ENCODE data around the gene MB21D2. TPM values are rescaled to one million over a fixed set of nuclear protein-coding genes. Genes with fewer than 3 reads are reported as not detected.

Gene MB21D2
- total RNA-seq, 1 experiment from 2014 or later, result 54.1 TPM

DNA sequence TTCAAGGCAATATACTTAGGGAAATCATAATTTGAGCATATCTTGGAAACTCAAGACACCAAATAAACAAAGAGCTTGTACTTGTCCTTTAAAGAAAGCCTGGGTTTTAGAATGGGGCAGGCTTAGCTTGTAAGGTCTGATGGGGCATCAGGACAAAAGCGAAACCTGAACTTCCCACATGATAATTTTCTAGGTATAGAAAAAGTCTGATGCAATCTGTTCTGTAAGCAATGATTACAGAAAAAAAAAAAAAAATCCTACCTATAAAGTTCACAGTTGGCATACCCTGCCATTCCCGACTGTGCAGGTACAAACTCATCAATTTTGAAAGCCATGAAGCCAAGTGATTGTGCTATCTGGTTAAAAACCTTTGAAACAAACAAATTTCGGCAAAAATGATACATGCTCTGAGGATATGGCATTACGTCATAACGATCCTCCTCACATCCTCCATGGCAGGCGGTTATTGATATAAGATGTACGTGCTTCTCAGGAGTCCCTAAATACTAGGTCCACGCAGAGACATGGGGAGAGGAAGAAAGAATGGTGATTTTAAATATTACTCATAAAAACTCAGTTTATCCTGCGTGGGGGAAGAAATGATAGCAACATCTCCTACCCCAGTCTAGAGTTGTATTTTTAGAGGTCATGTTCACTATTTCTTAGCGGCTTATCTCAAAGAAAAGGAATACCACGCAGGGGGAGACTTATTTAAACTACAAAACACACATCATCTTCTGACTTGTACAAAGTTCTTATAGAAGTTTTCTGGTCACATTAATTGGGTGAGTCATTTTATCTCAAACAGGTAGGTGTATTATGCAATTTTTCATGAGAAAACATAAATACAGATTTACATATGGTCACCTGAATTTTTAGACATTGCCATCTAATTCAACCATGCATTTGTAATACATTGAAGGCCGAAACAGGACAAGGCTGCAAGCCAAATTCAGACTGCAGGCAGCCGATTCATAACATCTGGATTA, 27.0 kb downstream of the MB21D2 start:
- no peak for DNase-seq (ENCODE audit: low read depth)

DNA sequence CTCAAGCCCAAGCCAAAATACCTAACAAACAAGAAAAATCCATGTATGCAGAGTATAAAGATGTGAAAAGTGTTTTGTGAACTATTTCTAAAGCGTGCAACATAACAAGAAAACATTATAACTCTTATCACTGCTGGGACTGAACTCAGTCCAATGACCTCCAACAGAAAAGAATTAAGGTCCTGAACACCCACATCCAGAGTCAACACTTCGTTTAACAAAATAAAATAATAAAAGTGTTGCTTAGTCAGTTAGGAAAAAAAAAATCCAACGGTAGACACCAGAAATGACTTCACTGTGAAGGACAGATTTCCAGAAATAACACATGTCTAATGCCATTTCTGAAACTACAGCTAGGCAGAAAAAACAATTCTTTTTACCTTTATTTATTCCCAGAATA, 28.0 kb downstream of the MB21D2 start:
- no peak for DNase-seq (ENCODE audit: low read depth)

DNA sequence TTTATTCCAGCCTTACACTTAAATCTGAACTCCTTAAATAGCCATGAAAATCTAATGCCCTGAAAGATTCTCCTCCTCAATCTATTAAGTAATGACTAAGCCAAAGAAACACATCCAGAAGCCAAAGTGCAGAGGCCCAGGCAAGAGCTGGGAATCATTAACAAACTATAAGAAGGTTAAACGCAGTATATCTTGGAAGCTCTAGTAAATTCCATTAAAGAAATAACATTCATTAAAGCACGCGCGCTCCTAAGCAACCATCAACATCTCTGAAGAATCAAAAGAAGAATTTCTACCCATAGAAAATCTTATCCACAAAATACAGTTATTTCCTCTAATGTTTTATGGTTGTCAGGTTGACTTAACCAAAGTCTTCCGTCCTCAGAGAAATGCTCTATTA, 29.5 kb downstream of the MB21D2 start:
- DNase-seq (ENCODE audit: low read depth), result no peak

DNA sequence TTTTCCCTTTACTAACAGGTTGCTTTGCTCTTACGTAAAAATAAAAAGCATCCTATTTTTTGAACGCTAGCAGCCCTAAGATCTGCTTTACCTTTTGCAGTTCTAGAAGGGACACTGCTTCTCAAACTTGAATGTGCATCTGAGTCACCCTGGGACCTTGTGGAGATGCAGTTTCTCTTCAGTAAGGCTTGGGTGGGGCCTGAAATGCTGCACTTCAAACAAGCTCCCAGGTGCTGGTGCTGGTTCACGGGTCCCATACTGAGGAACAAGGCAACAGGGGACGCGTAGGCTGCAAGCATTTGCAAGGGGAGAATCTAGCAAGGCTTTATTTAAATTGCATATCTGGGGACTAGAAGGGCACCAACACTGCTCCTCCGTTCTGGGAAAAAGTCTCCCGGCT, 30.0 kb downstream of the MB21D2 start:
- DNase-seq (ENCODE audit: low read depth), result peak; percentile 71

DNA sequence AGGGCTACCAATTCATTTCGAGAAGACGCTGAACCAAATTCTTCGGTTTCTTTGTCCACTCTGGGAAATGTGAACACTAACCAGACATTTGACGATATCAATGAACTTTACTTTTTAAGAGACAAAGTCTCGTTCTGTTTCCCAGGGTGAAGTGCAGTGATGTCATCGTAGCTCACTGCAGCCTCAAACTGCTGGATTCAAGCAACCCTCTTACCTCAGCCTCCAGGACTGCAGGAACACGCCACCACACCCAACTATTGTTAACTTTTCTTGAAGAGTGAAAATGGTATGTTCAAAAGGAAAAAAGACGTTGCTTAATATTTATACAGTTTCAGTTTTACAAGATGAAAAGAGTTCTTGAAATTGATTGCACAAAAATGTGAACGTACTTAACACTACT, 30.6 kb downstream of the MB21D2 start:
- peak; percentile 95 for DNase-seq (ENCODE audit: low read depth)

DNA sequence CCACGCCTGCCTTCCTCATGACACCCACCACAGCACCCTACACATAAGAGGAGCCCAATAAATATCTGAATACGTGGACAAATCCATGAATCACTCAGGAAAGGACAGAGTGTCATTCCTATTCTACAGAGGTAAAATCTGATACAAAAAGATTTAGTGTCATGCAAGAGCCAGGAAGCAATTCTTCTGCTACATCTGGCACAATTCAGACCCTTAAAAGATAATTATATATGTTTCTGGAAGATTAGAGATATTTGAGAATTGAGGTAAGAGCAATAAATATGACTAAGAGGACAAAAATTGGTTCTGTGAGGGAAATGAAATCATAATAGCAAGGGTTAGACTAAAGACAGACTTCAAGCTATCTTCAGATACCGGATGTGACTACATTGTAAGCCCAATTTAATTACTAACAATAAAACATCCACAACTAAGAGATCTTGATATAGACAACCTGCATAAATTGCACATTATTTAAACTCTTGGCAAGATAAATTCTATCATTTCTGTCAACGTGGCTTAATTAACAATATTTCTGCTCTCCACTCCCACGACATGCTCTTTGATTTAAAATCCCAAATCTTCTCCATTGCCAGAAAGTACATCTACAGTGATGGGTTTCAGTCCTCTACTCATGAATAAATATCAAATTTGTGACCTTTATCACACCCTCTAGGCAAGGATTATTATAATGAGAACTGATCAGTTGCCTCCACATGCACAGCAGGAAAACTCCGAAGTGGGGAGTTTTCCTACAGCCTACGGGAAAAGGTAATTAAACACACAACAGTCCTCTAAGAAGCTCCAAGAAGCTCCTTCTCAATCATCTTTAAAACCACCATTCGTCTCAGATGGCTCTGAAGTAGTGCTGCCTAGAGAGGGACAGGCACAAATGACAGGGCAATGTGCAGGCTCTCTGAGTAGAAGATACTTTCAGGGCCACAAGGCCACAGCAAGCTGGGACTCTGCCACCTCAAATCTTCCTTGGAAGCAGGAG, 32.6 kb downstream of the MB21D2 start:
- DNase-seq (ENCODE audit: low read depth), result peak; percentile 69

DNA sequence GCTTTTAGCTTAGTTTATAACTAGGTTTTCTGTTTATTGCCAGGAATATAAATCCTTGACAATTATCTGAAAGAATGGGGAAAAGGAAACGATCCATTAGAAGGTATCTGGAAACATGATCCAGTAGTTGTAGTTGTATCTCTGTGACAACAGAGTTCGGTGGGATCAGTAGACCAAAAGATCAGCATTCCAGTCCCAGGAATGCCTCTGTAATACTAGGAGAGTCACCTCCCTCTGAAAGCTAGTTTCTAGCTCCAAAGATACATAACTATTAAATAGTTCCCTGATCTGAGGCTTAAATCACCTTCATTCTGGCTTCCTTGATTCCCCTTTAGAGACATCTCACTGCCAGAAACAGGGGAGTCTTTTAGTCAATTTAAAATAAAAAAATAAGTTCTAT, 34.1 kb downstream of the MB21D2 start:
- DNase-seq (ENCODE audit: low read depth), result peak; percentile 55

DNA sequence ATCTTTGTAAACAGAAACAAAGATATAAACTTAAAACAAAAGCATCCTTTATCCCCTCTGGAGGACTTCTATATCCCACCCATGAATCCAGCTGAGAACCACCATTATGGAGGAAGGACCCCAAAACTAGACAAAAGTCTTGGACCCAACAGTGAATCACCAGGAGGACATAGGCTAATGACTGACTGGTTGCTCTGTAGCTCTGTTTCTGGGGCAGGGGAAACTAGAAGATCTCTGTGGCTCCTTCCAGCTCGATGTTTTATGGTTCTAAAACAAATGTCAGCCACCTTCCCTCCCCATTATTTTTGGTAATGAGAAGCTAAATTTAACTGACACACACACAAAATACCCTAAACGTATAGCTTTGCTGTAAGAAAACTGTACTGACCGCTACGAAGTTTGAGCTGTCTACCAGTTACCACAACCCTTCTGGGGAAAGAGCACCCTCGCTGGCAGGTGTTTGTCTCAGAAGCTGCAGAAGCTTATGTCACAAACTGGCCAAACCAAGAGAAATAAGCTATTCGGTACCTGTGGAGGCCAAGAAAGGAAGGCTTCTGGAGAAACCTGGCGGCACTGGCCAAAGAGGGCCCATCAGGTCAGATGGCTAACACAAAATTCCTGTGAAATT, 36.4 kb downstream of the MB21D2 start:
- no peak for DNase-seq (ENCODE audit: low read depth)

DNA sequence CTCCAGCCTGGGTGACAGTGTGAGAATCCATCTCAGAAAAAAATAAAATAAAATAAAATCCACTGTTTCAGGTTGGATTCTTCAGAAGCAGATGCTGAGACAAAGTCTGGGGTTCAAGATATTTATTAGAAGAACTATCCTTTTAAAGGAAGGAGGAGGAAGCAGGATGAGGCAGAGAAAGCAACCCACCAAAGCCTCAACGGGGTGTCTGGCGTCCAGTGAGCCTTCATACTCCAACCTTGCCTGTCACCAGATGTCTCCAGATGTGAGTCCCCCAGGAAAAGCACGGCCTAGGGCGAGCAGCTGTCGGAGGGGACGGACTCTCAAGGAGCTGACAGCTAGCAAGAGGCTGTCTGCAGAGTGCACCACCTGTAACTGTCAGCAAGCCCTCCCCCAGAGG, 37.3 kb downstream of the MB21D2 start:
- no peak for DNase-seq (ENCODE audit: low read depth)

DNA sequence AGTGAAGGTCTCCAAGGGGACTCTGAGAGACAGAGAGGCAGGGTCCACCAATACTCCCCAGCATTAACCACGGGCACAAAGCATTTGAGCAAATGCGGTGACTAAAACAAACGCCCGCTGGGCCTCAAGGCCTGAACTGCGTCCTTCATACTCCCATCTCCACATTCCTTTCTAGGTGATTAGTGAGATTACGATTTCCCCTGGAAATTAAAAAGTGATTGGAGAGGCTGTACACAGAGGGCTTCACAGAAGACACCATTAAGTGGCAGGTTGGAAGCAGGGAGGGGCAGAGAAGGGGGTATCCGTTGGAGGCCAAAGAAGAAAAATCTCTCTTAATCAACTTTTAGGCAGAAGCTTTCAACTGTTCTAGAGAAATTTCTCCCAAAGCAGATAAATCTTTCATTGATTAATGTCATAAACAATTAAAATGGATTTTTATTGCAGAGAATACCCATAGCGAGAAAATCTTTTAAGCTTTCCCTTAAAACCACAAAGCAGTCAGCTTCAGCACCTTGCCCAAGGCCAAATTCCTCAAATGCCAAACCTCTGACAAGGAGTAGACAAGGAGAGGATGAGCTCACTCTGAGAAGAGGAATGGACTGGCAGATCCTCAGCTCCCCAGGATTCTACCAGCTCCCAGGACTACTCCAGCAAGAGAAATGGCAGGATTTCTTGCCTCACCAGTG, 38.2 kb downstream of the MB21D2 start:
- peak; percentile 98 for DNase-seq (ENCODE audit: low read depth)

DNA sequence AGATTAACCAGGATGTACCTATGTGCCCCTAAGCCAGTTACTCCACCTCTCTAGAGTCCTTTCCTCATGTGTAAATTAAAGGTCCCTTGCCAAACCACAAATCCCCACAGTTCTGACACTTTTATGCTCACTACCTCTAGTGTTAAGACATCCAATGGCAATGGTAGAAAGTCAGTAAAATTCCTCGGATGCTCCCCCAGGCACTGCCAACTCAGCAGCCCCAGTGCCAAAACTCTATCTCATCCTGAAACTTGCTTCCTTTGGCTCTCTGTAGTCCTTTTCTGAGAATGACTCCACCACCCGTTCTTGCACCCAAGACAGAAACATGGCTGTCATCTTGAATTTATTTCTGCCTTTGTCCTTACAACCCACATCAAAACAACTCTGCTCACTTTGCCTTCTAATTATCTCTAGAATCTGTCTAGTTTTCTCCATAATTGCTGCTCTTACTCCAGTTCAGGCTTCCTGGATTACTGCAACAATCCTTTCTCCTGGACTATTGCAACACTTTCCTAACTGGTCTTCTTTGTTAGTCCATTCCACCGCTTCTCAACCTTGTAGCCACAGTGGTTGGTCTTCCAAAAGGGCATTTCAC, 41.6 kb downstream of the MB21D2 start:
- peak; percentile 65 for DNase-seq (ENCODE audit: low read depth)

DNA sequence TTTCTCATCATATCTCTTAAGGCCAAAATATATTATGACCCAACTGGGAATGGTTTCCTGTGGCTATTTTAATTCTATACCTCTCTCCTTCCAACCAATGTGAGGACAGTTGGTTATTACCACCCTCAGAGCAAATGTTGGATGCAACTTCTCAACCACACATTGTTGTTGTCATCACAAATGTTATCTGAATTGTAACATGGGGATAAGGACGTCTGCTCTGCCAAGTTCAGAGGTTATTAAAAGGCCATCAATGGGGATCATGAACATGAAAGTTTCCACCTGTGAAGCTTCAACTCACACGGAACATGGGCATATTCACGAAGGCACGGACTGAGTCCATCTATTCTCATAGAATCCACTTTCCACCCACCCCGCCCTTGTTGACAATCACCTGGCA, 46.8 kb downstream of the MB21D2 start:
- no peak for DNase-seq (ENCODE audit: low read depth)

DNA sequence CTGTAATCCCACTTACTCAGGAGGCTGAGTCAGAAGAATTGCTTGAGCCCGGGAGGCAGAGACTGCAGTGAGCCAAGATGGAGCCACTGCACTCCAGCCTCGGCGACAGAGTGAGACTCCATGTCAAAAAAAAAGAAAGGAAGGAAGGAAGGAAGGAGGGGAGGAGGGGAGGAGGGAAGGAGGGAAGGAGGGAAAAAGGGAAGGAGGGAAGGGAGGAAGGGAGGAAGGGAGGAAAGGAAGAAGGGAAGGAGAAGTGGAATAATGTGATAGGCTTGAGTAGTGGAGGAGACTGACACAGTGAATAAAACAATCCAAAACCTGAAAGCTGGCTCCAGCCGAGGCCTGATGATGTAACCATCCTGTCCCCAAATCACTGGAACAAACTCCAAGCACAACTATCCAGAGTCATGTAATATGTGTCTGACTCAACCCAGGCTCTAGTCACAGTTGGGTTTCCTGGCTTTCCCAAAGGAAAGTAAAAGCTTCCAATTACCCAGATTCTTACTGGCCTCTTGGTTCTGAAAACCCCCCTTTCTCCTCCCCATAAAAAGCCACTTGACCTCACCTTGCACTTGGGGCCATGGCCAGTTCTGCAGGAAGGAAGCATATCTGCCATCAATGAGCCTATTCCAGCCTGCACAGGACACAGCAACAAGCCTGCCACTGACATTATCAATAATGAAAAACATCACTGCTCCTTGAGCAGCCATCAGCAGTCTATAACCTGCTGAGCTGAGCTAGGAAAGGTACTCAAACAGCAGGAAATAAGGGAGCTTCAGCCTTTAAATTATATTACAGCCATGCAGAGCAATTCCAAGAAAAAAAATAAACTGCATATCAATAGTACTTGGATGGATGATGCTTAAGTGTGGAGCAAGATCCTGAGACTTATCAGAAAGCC, 48.3 kb downstream of the MB21D2 start:
- DNase-seq (ENCODE audit: low read depth), result peak; percentile 82

DNA sequence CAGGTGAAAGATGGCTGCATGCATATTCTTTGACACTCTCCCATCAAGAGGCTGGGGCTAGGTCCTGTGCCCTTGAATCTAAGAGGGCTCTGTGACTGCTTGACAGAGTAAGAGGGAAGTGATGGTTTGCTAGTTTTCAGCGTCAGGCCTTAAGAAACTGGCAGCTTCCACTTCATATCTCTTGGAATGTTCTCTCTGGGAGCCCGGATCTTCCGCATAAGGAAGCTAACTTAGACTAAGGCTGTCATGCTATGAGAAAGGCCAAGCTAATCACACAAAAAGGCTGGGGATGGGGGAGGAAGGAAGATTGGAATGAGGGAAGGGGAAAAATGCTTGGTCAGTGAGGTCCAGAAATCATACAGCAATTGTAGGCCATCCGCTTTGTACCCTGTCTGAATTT, 50.0 kb downstream of the MB21D2 start:
- DNase-seq (ENCODE audit: low read depth), result no peak

DNA sequence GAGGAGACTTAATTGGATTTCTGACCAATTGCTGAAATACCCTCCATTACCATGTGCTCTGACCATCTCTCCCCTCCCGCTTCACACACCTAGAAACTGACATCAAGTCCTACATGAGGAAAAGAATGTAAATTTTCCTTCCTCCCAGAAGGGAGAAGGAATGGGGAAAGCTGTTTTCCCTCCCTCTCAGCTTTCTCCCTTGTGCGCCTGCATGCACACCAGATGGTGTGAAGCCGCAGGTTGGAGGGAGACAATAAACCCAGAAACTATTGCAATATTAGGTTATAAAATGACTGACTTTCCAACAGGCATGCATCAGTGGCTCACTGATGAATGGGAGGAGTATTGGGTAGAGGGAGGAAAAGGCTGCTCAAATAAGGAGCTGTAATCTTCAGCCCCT, 50.9 kb downstream of the MB21D2 start:
- DNase-seq (ENCODE audit: low read depth), result no peak

DNA sequence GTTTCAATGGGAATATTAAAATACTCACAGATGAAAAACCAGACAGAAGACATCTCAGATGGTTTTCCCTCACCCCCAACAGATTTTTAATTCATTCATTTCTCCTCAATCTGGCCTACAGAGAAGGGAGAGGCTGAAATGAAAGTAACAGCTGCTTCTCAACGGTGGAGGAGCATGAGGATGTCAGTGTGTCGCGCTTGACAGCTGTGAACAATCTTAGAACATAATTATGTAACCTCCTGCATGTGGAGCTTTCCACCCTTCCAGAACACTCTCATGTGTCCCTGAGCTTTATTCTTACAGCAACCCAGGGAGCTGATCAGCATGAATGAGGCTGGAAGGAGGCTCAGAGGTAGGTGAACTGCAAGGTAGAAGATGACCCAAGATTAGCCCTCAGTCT, 52.7 kb downstream of the MB21D2 start:
- DNase-seq (ENCODE audit: low read depth), result no peak

DNA sequence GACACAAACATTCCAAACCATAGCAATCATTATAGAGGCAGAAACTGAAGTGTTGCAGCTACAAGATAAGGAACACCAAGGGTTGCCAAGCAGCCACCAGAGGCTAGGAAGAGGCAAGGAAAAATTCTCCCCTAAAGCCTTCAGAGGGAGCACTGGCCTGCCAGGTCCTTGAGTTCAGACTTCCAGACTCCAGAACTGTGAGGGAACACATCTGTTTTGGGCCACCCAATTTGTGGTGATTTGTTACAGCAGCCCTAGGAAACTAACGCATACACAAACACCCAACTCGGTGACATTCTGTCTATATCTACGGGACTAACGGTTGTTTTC, 54.6 kb downstream of the MB21D2 start:
- no peak for DNase-seq (ENCODE audit: low read depth)

DNA sequence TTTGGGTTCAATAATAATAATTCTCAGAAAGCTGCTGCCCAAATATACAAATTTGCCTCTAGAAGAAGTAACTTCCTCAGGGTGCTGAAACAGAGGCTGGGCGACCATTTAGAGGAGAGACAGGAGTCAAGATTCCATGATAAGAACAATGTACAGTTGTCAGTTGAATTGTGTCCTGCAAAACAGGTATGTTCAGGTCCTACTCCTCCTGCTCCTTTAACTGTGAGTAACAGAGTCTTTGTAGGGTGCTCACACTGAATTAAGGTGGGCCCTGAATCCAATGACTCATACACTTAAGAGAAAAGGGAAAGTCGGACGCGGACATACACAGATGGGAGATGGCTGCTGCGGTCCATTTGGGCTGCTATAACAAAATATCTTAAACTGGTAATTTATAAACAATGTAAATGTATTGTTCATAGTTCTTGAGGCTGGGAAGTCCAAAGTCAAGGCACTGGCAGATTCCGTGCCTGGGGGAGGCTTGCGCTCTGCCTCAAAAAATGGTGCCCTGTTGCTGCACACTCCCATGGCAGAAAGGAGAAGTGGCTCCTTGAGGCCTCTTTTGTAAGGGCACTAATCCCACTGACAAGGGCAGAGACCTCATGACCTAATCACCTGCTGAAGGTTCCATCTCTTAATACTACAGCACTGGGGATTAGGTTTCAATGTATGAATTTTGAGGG, 55.1 kb downstream of the MB21D2 start:
- no peak for DNase-seq (ENCODE audit: low read depth)

DNA sequence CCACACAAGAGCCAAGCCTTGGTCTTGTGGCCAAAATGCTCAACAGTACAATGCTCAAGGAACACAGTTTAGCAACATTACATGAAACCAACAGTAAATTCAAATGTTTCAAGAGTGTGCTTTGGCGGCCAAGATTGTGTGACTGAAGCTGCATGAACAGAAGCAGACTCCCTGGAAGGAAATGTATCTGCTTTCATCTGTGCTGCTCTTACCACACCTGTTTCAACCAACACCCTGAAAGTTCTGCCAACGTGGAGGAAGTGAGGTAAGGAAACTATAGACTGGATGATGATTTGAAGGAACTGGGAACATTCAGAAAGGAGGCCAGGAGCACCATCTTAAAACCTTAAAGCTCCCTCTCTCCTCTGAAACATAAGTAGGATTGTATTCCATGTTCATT, 55.7 kb downstream of the MB21D2 start:
- DNase-seq (ENCODE audit: low read depth), result no peak
